H9 (cell line): Measurements from ENCODE around the gene MTF1. TPM values are rescaled to one million over a fixed set of nuclear protein-coding genes. Genes with fewer than 3 reads are reported as not detected.
"Not testable (repeated sequence)": the region's sequence is repeated elsewhere in the genome, so short reads cannot be mapped to it uniquely, and the experiment has no call there.

ENCODE experiments used
- DNase-seq: peaks from one replicate; pipeline ENCODE4 v3.0.0-alpha.2; 2017
- H2AFZ ChIP-seq: one replicate; pipeline ENCODE4 v1.6.1; 2013; ENCODE audit warnings: mild to moderate bottlenecking, low read length, control low read depth, moderate library complexity
- H2AK5ac ChIP-seq: 2 replicates; pipeline ENCODE4 v1.6.1; 2013; ENCODE audit warnings: low read length, control low read depth, mixed read lengths; ENCODE audit not compliant: insufficient read length
- H2BK120ac ChIP-seq: one replicate; pipeline ENCODE4 v1.6.1; 2013; ENCODE audit warnings: low read depth, mild to moderate bottlenecking, low read length, control low read depth, inconsistent platforms; ENCODE audit not compliant: poor library complexity, severe bottlenecking
- H2BK12ac ChIP-seq: 2 replicates; pipeline ENCODE4 v1.6.1; 2013; ENCODE audit warnings: low read length, control low read depth, mixed read lengths, low read depth; ENCODE audit not compliant: insufficient read length
- H2BK15ac ChIP-seq: 2 replicates; pipeline ENCODE4 v1.6.1; 2013; ENCODE audit warnings: low read depth, low read length, control low read depth
- H2BK20ac ChIP-seq: one replicate; pipeline ENCODE4 v1.6.1; 2013; ENCODE audit warnings: low read depth, mild to moderate bottlenecking, low read length, control low read depth, inconsistent platforms; ENCODE audit not compliant: poor library complexity, severe bottlenecking
- H2BK5ac ChIP-seq: 2 replicates; pipeline ENCODE4 v1.6.1; 2013; ENCODE audit warnings: low read length, control low read depth, mixed read lengths; ENCODE audit not compliant: insufficient read length
- H3K14ac ChIP-seq: 2 replicates; pipeline ENCODE4 v1.6.1; 2013; ENCODE audit warnings: low read length, control low read depth; ENCODE audit not compliant: insufficient read depth
- H3K18ac ChIP-seq: 2 replicates; pipeline ENCODE4 v1.6.1; 2013; ENCODE audit warnings: low read depth, mild to moderate bottlenecking, mixed read lengths, low read length, control low read depth; ENCODE audit not compliant: insufficient read length
- H3K23ac ChIP-seq: 2 replicates; pipeline ENCODE4 v1.6.1; 2013; ENCODE audit warnings: low read length, control low read depth, mixed read lengths, low read depth; ENCODE audit not compliant: insufficient read length
- H3K23me2 ChIP-seq: 2 replicates; pipeline ENCODE4 v1.6.1; 2013; ENCODE audit warnings: low read depth, mild to moderate bottlenecking, mixed read lengths, low read length, control low read depth; ENCODE audit not compliant: insufficient read length, poor library complexity, severe bottlenecking
- H3K27ac ChIP-seq: 2 replicates; pipeline ENCODE4 v1.5.1; 2013; ENCODE audit warnings: low read length, control low read depth, mixed read lengths, low read depth; ENCODE audit not compliant: insufficient read length
- H3K27me3 ChIP-seq: 2 replicates; pipeline ENCODE4 v1.6.1; 2013; ENCODE audit warnings: low read length, control low read depth, inconsistent platforms; ENCODE audit not compliant: insufficient read depth
- H3K4ac ChIP-seq: 2 replicates; pipeline ENCODE4 v1.6.1; 2013; ENCODE audit warnings: low read depth, mild to moderate bottlenecking, control low read depth, inconsistent platforms, low read length, moderate library complexity
- H3K4me1 ChIP-seq: 2 replicates; pipeline ENCODE4 v1.6.1; 2013; ENCODE audit warnings: low read length, control low read depth, inconsistent platforms; ENCODE audit not compliant: insufficient read depth
- H3K4me2 ChIP-seq: 2 replicates; pipeline ENCODE4 v1.6.1; 2013; ENCODE audit warnings: low read length, control low read depth, mixed read lengths; ENCODE audit not compliant: insufficient read length, insufficient read depth
- H3K56ac ChIP-seq: 2 replicates; pipeline ENCODE4 v1.6.1; 2013; ENCODE audit warnings: low read depth, mild to moderate bottlenecking, mixed read lengths, low read length, control low read depth; ENCODE audit not compliant: insufficient read length
- H3K79me1 ChIP-seq: 2 replicates; pipeline ENCODE4 v1.6.1; 2013; ENCODE audit warnings: low read depth, mild to moderate bottlenecking, moderate library complexity, low read length, control low read depth, inconsistent platforms; ENCODE audit not compliant: insufficient read depth, poor library complexity, severe bottlenecking
- H3K79me2 ChIP-seq: 2 replicates; pipeline ENCODE4 v1.6.1; 2013; ENCODE audit warnings: low read length, control low read depth, inconsistent platforms; ENCODE audit not compliant: insufficient read depth
- H3K9ac ChIP-seq: 2 replicates; pipeline ENCODE4 v1.6.1; 2013; ENCODE audit warnings: low read length, control low read depth, mixed read lengths; ENCODE audit not compliant: insufficient read length; ENCODE audit errors: extremely low read depth
- H3K9me3 ChIP-seq: one replicate; pipeline ENCODE4 v1.6.1; 2013; ENCODE audit warnings: low read depth, low read length, inconsistent platforms; ENCODE audit not compliant: control insufficient read depth
- H3T11ph ChIP-seq: one replicate; pipeline ENCODE4 v1.6.1; 2013; ENCODE audit warnings: mild to moderate bottlenecking, low read length, control low read depth, inconsistent platforms
- H4K20me1 ChIP-seq: one replicate; pipeline ENCODE4 v1.6.1; 2013; ENCODE audit not compliant: control insufficient read depth, insufficient read length, insufficient read depth
- H4K5ac ChIP-seq: 2 replicates; pipeline ENCODE4 v1.6.1; 2013; ENCODE audit warnings: low read depth, mild to moderate bottlenecking, mixed read lengths, low read length, control low read depth; ENCODE audit not compliant: insufficient read length
- H4K8ac ChIP-seq: replicated peaks from 2 replicates; pipeline ENCODE4 v1.6.1; 2013; ENCODE audit warnings: low read length, control low read depth, mixed read lengths, low read depth; ENCODE audit not compliant: insufficient read length
- H4K91ac ChIP-seq: 2 replicates; pipeline ENCODE4 v1.6.1; 2013; ENCODE audit warnings: low read depth, mild to moderate bottlenecking, moderate library complexity, mixed read lengths, low read length, control low read depth; ENCODE audit not compliant: insufficient read length
- H3K27ac Mint-ChIP-seq, 3 experiments: 2 replicates in 2 of 3; 3 replicates in 1 of 3; pipeline ENCODE4 v1.8.0; 2020 to 2021; ENCODE audit warnings: mixed read lengths in 3 of 3, mild to moderate bottlenecking in 1 of 3, moderate library complexity in 1 of 3
- H3K27me3 Mint-ChIP-seq: 2 replicates; pipeline ENCODE4 v1.8.0; 2021; ENCODE audit warnings: low read depth, mild to moderate bottlenecking, moderate library complexity, mixed read lengths
- H3K36me3 Mint-ChIP-seq, 3 experiments: 2 replicates in 2 of 3; 3 replicates in 1 of 3; pipeline ENCODE4 v1.8.0; 2020 to 2021; ENCODE audit warnings: low read depth in 3 of 3, mixed read lengths in 3 of 3; ENCODE audit not compliant: insufficient read depth in 1 of 3
- H3K4me1 Mint-ChIP-seq, 2 experiments: 2 replicates each; pipeline ENCODE4 v1.8.0; 2020; ENCODE audit warnings: mixed read lengths in 2 of 2
- H3K4me3 Mint-ChIP-seq, 2 experiments: 2 replicates in 1 of 2; 3 replicates in 1 of 2; pipeline ENCODE4 v1.8.0; 2020 to 2021; ENCODE audit warnings: mild to moderate bottlenecking in 2 of 2, mixed read lengths in 2 of 2, moderate library complexity in 1 of 2
- H3K9me3 Mint-ChIP-seq, 2 experiments: 2 replicates in 1 of 2; 3 replicates in 1 of 2; pipeline ENCODE4 v1.8.0; 2020; ENCODE audit warnings: mild to moderate bottlenecking in 2 of 2, mixed read lengths in 2 of 2, moderate library complexity in 1 of 2
- WGBS: extraction: QIAGEN DNeasy Blood & Tissue Kit; methylation state at CpG from one replicate; pipeline ENCODE4 v1.1.7; 2013; ENCODE audit warnings: missing lambda C conversion rate, low lambda C conversion rate, mixed read lengths; ENCODE audit not compliant: insufficient read length; ENCODE audit errors: extremely low coverage; 5-methylcytosine and 5-hydroxymethylcytosine counted together
- total RNA-seq: library from RNA; stranded (reverse); gene quantifications from 2 replicates; pipeline ENCODE4 v1.2.1, GENCODE V29; 2021
- TF ChIP-seq, protein P1 (sequence below): fragments of 200-600 bp; sonication (generic); conservative IDR thresholded peaks from 3 replicates; pipeline ENCODE4 v1.8.0; 2021; ENCODE audit warnings: antibody characterized with exemption, mild to moderate bottlenecking

Gene MTF1
- total RNA-seq, 1 experiment from 2014 or later, result 17.0 TPM

DNA sequence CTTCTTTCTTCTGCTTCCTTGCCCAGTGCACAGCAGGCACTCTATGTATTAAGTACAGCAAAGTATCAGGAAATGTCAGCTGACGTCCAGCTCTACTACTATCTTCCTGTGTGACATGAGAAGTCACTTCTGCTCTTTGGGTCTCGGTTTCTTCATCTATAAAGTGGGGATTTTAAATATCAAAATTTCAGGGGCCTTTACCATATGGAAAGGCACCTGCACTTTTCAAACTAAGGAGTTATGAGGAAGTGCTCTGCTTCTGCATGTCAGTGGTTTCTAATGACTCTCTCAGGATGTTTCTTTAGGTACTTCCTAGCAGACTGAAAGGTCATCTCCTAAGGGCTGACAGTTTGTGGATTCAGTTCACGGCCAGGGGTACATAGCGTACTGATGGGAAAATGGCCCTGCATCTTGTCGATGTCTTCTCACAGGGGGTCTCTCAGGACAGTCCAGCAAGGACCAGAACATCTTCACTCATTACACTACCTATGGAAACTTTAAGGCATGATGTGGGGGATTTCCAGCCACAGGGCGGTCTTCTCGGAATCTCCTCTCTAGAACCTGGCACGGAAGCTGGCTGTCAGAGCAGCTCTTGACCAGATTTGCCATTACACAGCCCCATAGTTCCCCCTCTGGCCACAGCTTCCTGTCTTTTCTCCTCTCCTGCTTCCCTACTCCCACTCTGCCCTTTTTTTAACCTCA is 42.0 kb upstream of the MTF1 start:
- Histone ChIP-seq H3K9me3 (no peaks in the 10 kb centered on the region), H3K27ac (no peak overlapping the region), H3K79me2 (no peaks in the 10 kb centered on the region), H2AK5ac (no peak overlapping the region), H3K79me1 (no peaks in the 10 kb centered on the region), H2BK12ac (no peak overlapping the region), H3K23ac (no peak overlapping the region), H4K8ac (no peak overlapping the region), H4K5ac (no peak overlapping the region), H2BK5ac (no peak overlapping the region), H2BK120ac (no peak overlapping the region), H3K18ac (no peak overlapping the region), H3K14ac (no peak overlapping the region), H2BK20ac (no peak overlapping the region), H2BK15ac (no peak overlapping the region), H3K9ac (no peak overlapping the region), H3K4me1 (no peaks in the 10 kb centered on the region), H2AFZ (no peak overlapping the region), H4K91ac (no peak overlapping the region), H3K56ac (no peak overlapping the region), H3K4ac (no peak overlapping the region), H4K20me1 (no peaks in the 10 kb centered on the region), H3K23me2 (no peaks in the 10 kb centered on the region), H3T11ph (no peak overlapping the region), H3K4me2 (no peak overlapping the region), H3K27me3 (no peaks in the 10 kb centered on the region)
- TF ChIP-seq, protein P1, sequence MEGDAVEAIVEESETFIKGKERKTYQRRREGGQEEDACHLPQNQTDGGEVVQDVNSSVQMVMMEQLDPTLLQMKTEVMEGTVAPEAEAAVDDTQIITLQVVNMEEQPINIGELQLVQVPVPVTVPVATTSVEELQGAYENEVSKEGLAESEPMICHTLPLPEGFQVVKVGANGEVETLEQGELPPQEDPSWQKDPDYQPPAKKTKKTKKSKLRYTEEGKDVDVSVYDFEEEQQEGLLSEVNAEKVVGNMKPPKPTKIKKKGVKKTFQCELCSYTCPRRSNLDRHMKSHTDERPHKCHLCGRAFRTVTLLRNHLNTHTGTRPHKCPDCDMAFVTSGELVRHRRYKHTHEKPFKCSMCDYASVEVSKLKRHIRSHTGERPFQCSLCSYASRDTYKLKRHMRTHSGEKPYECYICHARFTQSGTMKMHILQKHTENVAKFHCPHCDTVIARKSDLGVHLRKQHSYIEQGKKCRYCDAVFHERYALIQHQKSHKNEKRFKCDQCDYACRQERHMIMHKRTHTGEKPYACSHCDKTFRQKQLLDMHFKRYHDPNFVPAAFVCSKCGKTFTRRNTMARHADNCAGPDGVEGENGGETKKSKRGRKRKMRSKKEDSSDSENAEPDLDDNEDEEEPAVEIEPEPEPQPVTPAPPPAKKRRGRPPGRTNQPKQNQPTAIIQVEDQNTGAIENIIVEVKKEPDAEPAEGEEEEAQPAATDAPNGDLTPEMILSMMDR, result no peak
- H3K27me3 Mint-ChIP-seq, result no peaks in the 10 kb centered on the region
- peak overlapping the region in 1 of 3 experiments; percentile 21; a peak in 3 of 7 replicates for H3K27ac Mint-ChIP-seq
- no peak overlapping the region for H3K4me3 Mint-ChIP-seq
- H3K9me3 Mint-ChIP-seq, result peaks cover 11% of the 10 kb centered on the region in 2 experiments; a peak in 4 of 5 replicates
- H3K4me1 Mint-ChIP-seq, result no peaks in the 10 kb centered on the region
- WGBS, result no CpG with 5 or more reads among the region's 8 CpGs
- no peak for DNase-seq
- H3K36me3 Mint-ChIP-seq, result peaks cover 5 to 23% (median 5%) of the 10 kb centered on the region in 3 experiments; a peak in 4 of 7 replicates

DNA sequence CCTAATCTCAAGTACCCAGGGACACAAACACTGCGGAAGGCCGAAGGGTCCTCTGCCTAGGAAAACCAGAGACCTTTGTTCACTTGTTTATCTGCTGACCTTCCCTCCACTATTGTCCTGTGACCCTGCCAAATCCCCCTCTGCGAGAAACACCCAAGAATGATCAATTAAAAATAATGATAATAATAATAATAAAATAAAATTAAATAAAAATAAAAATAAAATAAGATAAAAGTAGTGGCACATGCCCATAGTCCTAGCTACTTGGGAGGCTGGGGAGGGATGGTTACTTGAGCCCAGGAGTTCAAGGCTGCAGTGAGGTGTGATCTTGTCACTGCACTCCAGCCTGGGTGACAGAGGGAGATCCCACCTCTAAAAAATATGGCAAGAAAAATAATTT is 38.2 kb upstream of the MTF1 start:
- H3K9ac ChIP-seq, H3K23ac ChIP-seq, H3K79me2 ChIP-seq, H2BK120ac ChIP-seq, H3K4me1 ChIP-seq, H2BK12ac ChIP-seq, H3K14ac ChIP-seq, H3K27ac ChIP-seq, H3K79me1 ChIP-seq, H4K8ac ChIP-seq, H3K27me3 Mint-ChIP-seq, H2AFZ ChIP-seq, H2BK15ac ChIP-seq, H3K4me3 Mint-ChIP-seq, H2BK5ac ChIP-seq, H3K4me1 Mint-ChIP-seq, H3K27me3 ChIP-seq, DNase-seq, H3K4me2 ChIP-seq, H3K9me3 Mint-ChIP-seq, H2BK20ac ChIP-seq, H4K5ac ChIP-seq, H3K9me3 ChIP-seq, H3T11ph ChIP-seq, H3K18ac ChIP-seq, H3K27ac Mint-ChIP-seq, H3K56ac ChIP-seq, H4K20me1 ChIP-seq, H4K91ac ChIP-seq, H2AK5ac ChIP-seq, H3K23me2 ChIP-seq, H3K4ac ChIP-seq: not testable (repeated sequence)
- H3K36me3 Mint-ChIP-seq, result peaks cover 4 to 17% (median 5%) of the 10 kb centered on the region in 3 experiments; a peak in 4 of 7 replicates
- no CpG with 5 or more reads among the region's 3 CpGs for WGBS
